Trophoblast cell (in vitro differentiated cells and primary cell): ENCODE results near the gene RUFY1.

Source experiments
- DNase-seq, 2 donors: peaks; one replicate each; pipeline ENCODE4 v3.0.0-alpha.2; 2016
- H2AFZ ChIP-seq: 2 replicates; pipeline ENCODE4 v1.6.1; 2013; ENCODE audit warnings: low read length, moderate library complexity, mild to moderate bottlenecking; ENCODE audit not compliant: insufficient read depth, poor library complexity
- H2AK5ac ChIP-seq: 2 replicates; pipeline ENCODE4 v1.6.1; 2013; ENCODE audit warnings: mild to moderate bottlenecking, low read length
- H2BK120ac ChIP-seq: 2 replicates; pipeline ENCODE4 v1.6.1; 2013; ENCODE audit warnings: low read length, mild to moderate bottlenecking, moderate library complexity; ENCODE audit not compliant: insufficient read depth, poor library complexity
- H2BK12ac ChIP-seq: 2 replicates; pipeline ENCODE4 v1.6.1; 2013; ENCODE audit warnings: mild to moderate bottlenecking, low read length, moderate library complexity
- H2BK5ac ChIP-seq: 2 replicates; pipeline ENCODE4 v1.6.1; 2013; ENCODE audit warnings: low read length, low read depth, moderate library complexity, mild to moderate bottlenecking; ENCODE audit not compliant: poor library complexity
- H3K14ac ChIP-seq: 2 replicates; pipeline ENCODE4 v1.6.1; 2013; ENCODE audit warnings: mild to moderate bottlenecking, low read length
- H3K18ac ChIP-seq: 2 replicates; pipeline ENCODE4 v1.6.1; 2013; ENCODE audit warnings: mild to moderate bottlenecking, low read length
- H3K23ac ChIP-seq: 2 replicates; pipeline ENCODE4 v1.6.1; 2013; ENCODE audit warnings: low read length
- H3K27ac ChIP-seq: 2 replicates; pipeline ENCODE4 v1.5.1; 2013; ENCODE audit warnings: low read depth, mild to moderate bottlenecking, inconsistent platforms, low read length, moderate library complexity
- H3K27me3 ChIP-seq: 2 replicates; pipeline ENCODE4 v1.6.1; 2013; ENCODE audit warnings: inconsistent platforms, mild to moderate bottlenecking, low read length, moderate library complexity; ENCODE audit not compliant: insufficient read depth
- H3K36me3 ChIP-seq, 2 experiments: 1 replicate in 1 of 2; 2 replicates in 1 of 2; pipeline ENCODE4 v1.6.1; 2013; ENCODE audit warnings: low read length in 2 of 2, mild to moderate bottlenecking in 2 of 2, moderate library complexity in 1 of 2; ENCODE audit not compliant: insufficient read depth in 2 of 2, control insufficient read depth in 1 of 2
- H3K4ac ChIP-seq: 2 replicates; pipeline ENCODE4 v1.6.1; 2013; ENCODE audit warnings: low read depth, mild to moderate bottlenecking, low read length, moderate library complexity
- H3K4me1 ChIP-seq, 2 experiments: 1 replicate in 1 of 2; 2 replicates in 1 of 2; pipeline ENCODE4 v1.6.1; 2013; ENCODE audit warnings: low read length in 2 of 2, mild to moderate bottlenecking in 2 of 2, moderate library complexity in 1 of 2; ENCODE audit not compliant: insufficient read depth in 2 of 2, control insufficient read depth in 1 of 2
- H3K4me2 ChIP-seq: 2 replicates; pipeline ENCODE4 v1.6.1; 2013; ENCODE audit warnings: inconsistent platforms, mild to moderate bottlenecking, low read length, moderate library complexity
- H3K4me3 ChIP-seq: 2 replicates; pipeline ENCODE4 v1.5.1; 2013; ENCODE audit warnings: mild to moderate bottlenecking, low read depth, low read length, inconsistent platforms
- H3K79me1 ChIP-seq: one replicate; pipeline ENCODE4 v1.6.1; 2013; ENCODE audit warnings: low read length
- H3K79me2 ChIP-seq: 2 replicates; pipeline ENCODE4 v1.6.1; 2013; ENCODE audit warnings: low read length, mild to moderate bottlenecking; ENCODE audit not compliant: control insufficient read depth, insufficient read depth, poor library complexity
- H3K9ac ChIP-seq: 2 replicates; pipeline ENCODE4 v1.6.1; 2013; ENCODE audit warnings: mild to moderate bottlenecking, low read length
- H3K9me3 ChIP-seq: 2 replicates; pipeline ENCODE4 v1.6.1; 2013; ENCODE audit warnings: low read depth, mild to moderate bottlenecking, control low read depth, inconsistent platforms, low read length; ENCODE audit not compliant: insufficient read depth
- H4K12ac ChIP-seq: 2 replicates; pipeline ENCODE4 v1.6.1; 2013; ENCODE audit warnings: low read depth, mild to moderate bottlenecking, low read length, moderate library complexity
- H4K8ac ChIP-seq: 2 replicates; pipeline ENCODE4 v1.6.1; 2013; ENCODE audit warnings: low read depth, mild to moderate bottlenecking, low read length, moderate library complexity
- H4K91ac ChIP-seq: one replicate; pipeline ENCODE4 v1.6.1; 2013; ENCODE audit warnings: low read depth, mild to moderate bottlenecking, low read length, moderate library complexity
- WGBS: extraction: QIAGEN DNeasy Blood & Tissue Kit; methylation state at CpG from one replicate; pipeline ENCODE4 v1.1.7; 2013; ENCODE audit warnings: missing lambda C conversion rate; ENCODE audit not compliant: insufficient read length, insufficient coverage; ENCODE audit errors: extremely low coverage; 5-methylcytosine and 5-hydroxymethylcytosine counted together

RUFY1 gene

GRCh38 chr5:179577286-179577960, 27.1 kb downstream of the RUFY1 start:
- no peak overlapping the region for H2BK12ac ChIP-seq
- H3K27ac ChIP-seq, result no peak overlapping the region
- no peaks in the 10 kb centered on the region for H3K27me3 ChIP-seq
- no peak overlapping the region for H2AK5ac ChIP-seq
- no peak overlapping the region for H3K9ac ChIP-seq
- H3K9me3 ChIP-seq, result no peaks in the 10 kb centered on the region
- no peak overlapping the region for H3K4me3 ChIP-seq
- WGBS, result no CpG with 5 or more reads among the region's 42 CpGs
- H3K23ac ChIP-seq, result no peak overlapping the region
- no peak overlapping the region for H3K18ac ChIP-seq
- H3K79me2 ChIP-seq, result no peaks in the 10 kb centered on the region
- no peak overlapping the region for H4K12ac ChIP-seq
- H3K36me3 ChIP-seq, result peaks cover 33% of the 10 kb centered on the region in 2 experiments
- DNase-seq, result no peak
- H4K91ac ChIP-seq, result no peak overlapping the region
- no peaks in the 10 kb centered on the region for H3K79me1 ChIP-seq
- H3K14ac ChIP-seq, result no peak overlapping the region
- no peak overlapping the region for H3K4ac ChIP-seq
- no peak overlapping the region for H2BK120ac ChIP-seq
- no peak overlapping the region for H2BK5ac ChIP-seq
- no peak overlapping the region for H3K4me2 ChIP-seq
- H4K8ac ChIP-seq, result no peak overlapping the region
- no peak overlapping the region for H2AFZ ChIP-seq
- no peaks in the 10 kb centered on the region for H3K4me1 ChIP-seq

- peaks cover 2% of the 10 kb centered on the region for H3K9me3 ChIP-seq
- H2BK5ac ChIP-seq, result no peak overlapping the region
- no peaks in the 10 kb centered on the region for H3K4me1 ChIP-seq
- no peaks in the 10 kb centered on the region for H3K79me1 ChIP-seq
- H3K27ac ChIP-seq, result no peak overlapping the region
- H2BK12ac ChIP-seq, result no peak overlapping the region
- H3K4me3 ChIP-seq, result no peak overlapping the region
- H3K27me3 ChIP-seq, result no peaks in the 10 kb centered on the region
- DNase-seq, result no peak
- no peak overlapping the region for H4K91ac ChIP-seq
- no peaks in the 10 kb centered on the region for H3K79me2 ChIP-seq
- H3K36me3 ChIP-seq, result peaks cover 35 to 52% of the 10 kb centered on the region in 2 experiments
- no peak overlapping the region for H3K4ac ChIP-seq
- H4K8ac ChIP-seq, result no peak overlapping the region
- H3K14ac ChIP-seq, result no peak overlapping the region
- no peak overlapping the region for H3K4me2 ChIP-seq
- no peak overlapping the region for H3K18ac ChIP-seq
- H2BK120ac ChIP-seq, result no peak overlapping the region
- no peak overlapping the region for H2AFZ ChIP-seq
- H3K9ac ChIP-seq, result no peak overlapping the region
- H3K23ac ChIP-seq, result no peak overlapping the region
- WGBS, result no CpG with 5 or more reads among the region's 9 CpGs
- no peak overlapping the region for H2AK5ac ChIP-seq
- no peak overlapping the region for H4K12ac ChIP-seq
Measured at GRCh38 chr5:179585941-179586401, 35.6 kb downstream of the RUFY1 start.

- H3K79me1 ChIP-seq, result no peaks in the 10 kb centered on the region
- no peak overlapping the region for H3K9ac ChIP-seq
- peaks cover 32 to 50% of the 10 kb centered on the region in 2 experiments for H3K36me3 ChIP-seq
- H2BK120ac ChIP-seq, result no peak overlapping the region
- H3K9me3 ChIP-seq, result peaks cover 2% of the 10 kb centered on the region
- H2BK5ac ChIP-seq, result no peak overlapping the region
- DNase-seq, result peak in 1 of 2 donors; percentile 15
- no peak overlapping the region for H3K18ac ChIP-seq
- H3K4me2 ChIP-seq, result no peak overlapping the region
- H2AFZ ChIP-seq, result no peak overlapping the region
- no peak overlapping the region for H3K23ac ChIP-seq
- no peaks in the 10 kb centered on the region for H3K4me1 ChIP-seq
- no peak overlapping the region for H3K14ac ChIP-seq
- no peak overlapping the region for H4K91ac ChIP-seq
- H3K4me3 ChIP-seq, result no peak overlapping the region
- no CpG with 5 or more reads among the region's 3 CpGs for WGBS
- no peaks in the 10 kb centered on the region for H3K79me2 ChIP-seq
- no peak overlapping the region for H3K4ac ChIP-seq
- H2AK5ac ChIP-seq, result no peak overlapping the region
- no peak overlapping the region for H4K8ac ChIP-seq
- H4K12ac ChIP-seq, result no peak overlapping the region
- H2BK12ac ChIP-seq, result no peak overlapping the region
- H3K27me3 ChIP-seq, result no peaks in the 10 kb centered on the region
- H3K27ac ChIP-seq, result no peak overlapping the region
Measured at GRCh38 chr5:179588166-179588565, 37.8 kb downstream of the RUFY1 start.

GRCh38 chr5:179595916-179596315, 45.6 kb downstream of the RUFY1 start:
- Histone ChIP-seq H4K12ac (no peak overlapping the region), H2AK5ac (no peak overlapping the region), H3K27me3 (no peaks in the 10 kb centered on the region), H3K14ac (no peak overlapping the region), H2BK5ac (no peak overlapping the region), H3K4me2 (no peak overlapping the region), H3K23ac (no peak overlapping the region), H2BK120ac (no peak overlapping the region), H2BK12ac (no peak overlapping the region), H3K27ac (no peak overlapping the region), H3K36me3 (peaks cover 55 to 75% of the 10 kb centered on the region in 2 experiments), H3K4me1 (no peaks in the 10 kb centered on the region), H2AFZ (no peak overlapping the region), H4K91ac (no peak overlapping the region), H3K18ac (no peak overlapping the region), H3K9me3 (no peaks in the 10 kb centered on the region), H3K4ac (no peak overlapping the region), H3K79me1 (no peaks in the 10 kb centered on the region), H3K4me3 (no peak overlapping the region), H4K8ac (no peak overlapping the region), H3K79me2 (no peaks in the 10 kb centered on the region), H3K9ac (no peak overlapping the region)
- DNase-seq, result no peak
- no CpG with 5 or more reads among the region's 6 CpGs for WGBS
